Left lung (tissue), 10 donors: Measurements from ENCODE around the gene CALCOCO2. TPM values are rescaled to one million over a fixed set of nuclear protein-coding genes. Genes with fewer than 3 reads are reported as not detected.

Experiments used
- ATAC-seq: fragments of 200-7000 bp; cut with Tn5 transposase; one replicate; pipeline ENCODE4 v1.9.1; 2020; ENCODE audit warnings: moderate library complexity
- DNase-seq, 4 donors: peaks; one replicate each; pipeline ENCODE4 v3.0.0-alpha.2; 2013 to 2020
- H3K27ac ChIP-seq, 2 donors: fragments of 200-600 bp; sonication (generic) in 1 of 2; one replicate each; pipeline versions ENCODE4 v1.5.0 to v1.8.0; 2020 to 2021
- H3K27me3 ChIP-seq, 2 donors: fragments of 200-600 bp; sonication (generic) in 1 of 2; one replicate each; pipeline versions ENCODE4 v1.5.0 to v1.8.0; 2020 to 2021
- H3K36me3 ChIP-seq, 2 donors: fragments of 200-600 bp; sonication (generic) in 1 of 2; one replicate each; pipeline versions ENCODE4 v1.5.0 to v1.8.0; 2020 to 2021
- H3K4me1 ChIP-seq, 2 donors: fragments of 200-600 bp; one replicate each; pipeline ENCODE4 v1.8.0; 2021
- H3K4me3 ChIP-seq, 2 donors: fragments of 200-600 bp; sonication (generic) in 1 of 2; one replicate each; pipeline versions ENCODE4 v1.5.0 to v1.8.0; 2020 to 2021; ENCODE audit warnings: mild to moderate bottlenecking in 1 of 2
- H3K9me3 ChIP-seq, 2 donors: fragments of 200-600 bp; sonication (generic) in 1 of 2; one replicate each; pipeline versions ENCODE4 v1.5.0 to v1.8.0; 2020 to 2021
- intact Hi-C, 2 donors: fragments of 100-400 bp; cut with DNase I; formaldehyde crosslinking; loops; one replicate each; pipeline versions ENCODE4 v1.11.2 to v1.14.2; 2022
- polyA plus RNA-seq, 6 donors: library from polyadenylated mRNA; unstranded; fragments of 120-200 nt; gene quantifications; one replicate each; pipeline ENCODE4 v1.2.1, GENCODE V29; 2013; ENCODE audit not compliant: insufficient read length in 6 of 6
- total RNA-seq, 2 donors: library from RNA; stranded (reverse); fragmentation: NEBNext Ultra II Directional; extraction: Animal tissue kit (Norgen Biotek cat#: 25700); gene quantifications; one replicate each; pipeline ENCODE4 v1.2.1, GENCODE V29; 2021
- TF ChIP-seq, protein P1 (sequence below), 2 donors: fragments of 200-600 bp; sonication (generic) in 1 of 2; IDR thresholded peaks; one replicate each; pipeline versions ENCODE4 v1.5.0 to v1.8.0; 2021; ENCODE audit warnings: antibody characterized with exemption in 2 of 2
- donor health status: DM: no; HTN: yes; CAD: no.
- donor health status: DM: no; HTN: no; CAD: no.

CALCOCO2 gene
- total and polyA plus RNA-seq, 8 donors, result 105 to 132 (median 117) TPM

DNA sequence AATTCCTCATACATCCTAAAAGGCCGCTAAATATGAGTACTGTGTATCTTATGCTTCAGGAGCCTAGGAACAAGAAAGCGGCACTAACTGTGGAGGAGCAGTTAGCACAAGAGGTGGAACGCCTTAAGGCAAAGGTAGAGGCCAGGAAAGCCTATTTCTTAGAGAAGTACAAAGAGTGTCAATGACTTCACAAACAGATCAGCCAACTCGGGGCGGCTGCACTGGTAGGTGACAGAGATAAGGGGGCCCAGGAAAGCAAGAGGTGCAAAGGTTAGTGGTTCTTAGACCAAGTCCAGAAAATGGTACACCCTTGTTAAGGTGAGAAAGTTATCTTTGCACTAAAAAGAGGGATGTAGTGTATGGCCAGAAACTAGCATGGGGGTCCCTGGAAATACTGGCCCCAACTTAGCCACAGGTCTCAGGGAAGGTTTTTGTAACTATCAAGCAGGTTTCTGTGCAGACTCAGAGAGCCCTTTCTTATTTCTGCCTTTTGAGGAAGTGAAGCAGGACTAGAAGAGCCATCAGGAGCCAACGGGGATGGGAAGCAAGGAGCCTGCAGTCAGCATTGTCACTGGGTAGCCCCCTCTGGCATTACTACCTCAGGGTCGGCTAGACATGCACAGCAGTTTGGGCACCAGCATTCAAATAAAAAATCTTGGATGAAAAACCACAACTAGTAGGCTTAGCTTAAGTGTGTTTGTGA lies 24.1 kb downstream of the CALCOCO2 start:
- H3K27ac ChIP-seq, result no peak overlapping the region
- H3K36me3 ChIP-seq, result peaks cover 0 to 98% of the 10 kb centered on the region in 2 donors
- H3K4me1 ChIP-seq, result no peaks in the 10 kb centered on the region
- no peak for ATAC-seq
- TF ChIP-seq, protein P1, sequence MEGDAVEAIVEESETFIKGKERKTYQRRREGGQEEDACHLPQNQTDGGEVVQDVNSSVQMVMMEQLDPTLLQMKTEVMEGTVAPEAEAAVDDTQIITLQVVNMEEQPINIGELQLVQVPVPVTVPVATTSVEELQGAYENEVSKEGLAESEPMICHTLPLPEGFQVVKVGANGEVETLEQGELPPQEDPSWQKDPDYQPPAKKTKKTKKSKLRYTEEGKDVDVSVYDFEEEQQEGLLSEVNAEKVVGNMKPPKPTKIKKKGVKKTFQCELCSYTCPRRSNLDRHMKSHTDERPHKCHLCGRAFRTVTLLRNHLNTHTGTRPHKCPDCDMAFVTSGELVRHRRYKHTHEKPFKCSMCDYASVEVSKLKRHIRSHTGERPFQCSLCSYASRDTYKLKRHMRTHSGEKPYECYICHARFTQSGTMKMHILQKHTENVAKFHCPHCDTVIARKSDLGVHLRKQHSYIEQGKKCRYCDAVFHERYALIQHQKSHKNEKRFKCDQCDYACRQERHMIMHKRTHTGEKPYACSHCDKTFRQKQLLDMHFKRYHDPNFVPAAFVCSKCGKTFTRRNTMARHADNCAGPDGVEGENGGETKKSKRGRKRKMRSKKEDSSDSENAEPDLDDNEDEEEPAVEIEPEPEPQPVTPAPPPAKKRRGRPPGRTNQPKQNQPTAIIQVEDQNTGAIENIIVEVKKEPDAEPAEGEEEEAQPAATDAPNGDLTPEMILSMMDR (IDR thresholded peaks at IDR 0.05), result no peak
- intact Hi-C loops, result no loop called here
- H3K4me3 ChIP-seq, result no peak overlapping the region
- no peaks in the 10 kb centered on the region for H3K27me3 ChIP-seq
- H3K9me3 ChIP-seq, result no peaks in the 10 kb centered on the region
- DNase-seq, result no peak

DNA sequence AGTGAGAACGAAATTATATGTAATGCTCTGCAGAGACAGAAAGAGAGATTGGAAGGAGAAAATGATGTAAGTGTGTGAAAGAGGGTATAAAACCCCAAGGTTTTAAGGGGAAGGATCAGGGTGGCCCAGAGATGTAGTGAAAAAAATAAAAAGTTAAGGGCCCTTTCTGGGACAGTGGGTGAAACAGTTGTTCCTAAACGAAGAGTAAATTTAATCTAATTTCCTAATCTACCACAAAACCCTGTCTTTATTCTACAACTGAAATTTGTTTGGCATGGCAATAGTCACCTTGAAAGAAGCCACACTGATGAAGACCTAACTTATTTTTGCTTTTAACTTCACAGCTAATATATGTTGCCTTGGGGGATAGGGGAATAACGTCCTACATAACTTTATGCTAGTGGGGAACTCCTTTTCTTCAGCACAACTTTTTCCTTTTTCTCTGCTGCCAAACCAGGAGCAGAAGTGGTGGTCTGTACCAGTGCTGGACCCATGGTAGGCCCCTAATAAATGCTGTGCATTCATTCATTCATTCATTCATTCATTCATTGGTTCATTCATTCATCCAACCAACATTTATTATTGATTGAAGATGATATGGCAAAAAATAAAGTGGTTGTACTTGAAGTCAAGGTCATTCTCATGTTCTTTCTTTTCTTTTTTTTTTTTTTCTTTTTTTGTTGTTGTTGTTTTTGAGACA lies 25.4 kb downstream of the CALCOCO2 start:
- no peak for DNase-seq
- Histone ChIP-seq H3K4me1 (no peaks in the 10 kb centered on the region), H3K4me3 (no peak overlapping the region), H3K27ac (no peak overlapping the region), H3K9me3 (no peaks in the 10 kb centered on the region), H3K27me3 (no peaks in the 10 kb centered on the region), H3K36me3 (peaks cover 0 to 98% of the 10 kb centered on the region in 2 donors)
- no peak for ATAC-seq
- TF ChIP-seq, protein P1 (IDR thresholded peaks at IDR 0.05), result no peak
- intact Hi-C loops, result no loop called here

DNA sequence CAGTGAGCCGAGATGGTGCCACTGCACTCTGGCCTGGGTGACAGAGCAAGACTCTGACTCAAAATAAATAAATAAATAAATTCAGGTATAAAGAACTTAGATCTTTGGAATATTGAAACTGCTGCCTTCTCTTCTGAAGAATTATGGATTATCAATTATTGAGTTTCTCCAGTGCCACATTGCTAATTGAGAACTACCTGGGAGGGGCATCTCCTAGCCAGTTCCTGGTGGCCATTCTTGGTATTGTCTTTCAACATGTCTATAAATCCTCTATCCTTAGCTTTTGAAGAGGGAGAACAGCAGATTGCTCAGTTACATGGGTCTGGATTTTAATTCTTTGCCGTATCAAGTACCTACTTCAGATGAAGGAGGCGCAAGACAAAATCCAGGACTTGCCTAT lies 29.2 kb downstream of the CALCOCO2 start:
- intact Hi-C loops, result no loop called here
- DNase-seq (no peak), ATAC-seq (no peak)
- Histone ChIP-seq H3K36me3 (peaks cover 0 to 100% of the 10 kb centered on the region in 2 donors), H3K27ac (no peak overlapping the region), H3K9me3 (no peaks in the 10 kb centered on the region), H3K27me3 (no peaks in the 10 kb centered on the region), H3K4me1 (no peaks in the 10 kb centered on the region), H3K4me3 (no peak overlapping the region)
- TF ChIP-seq, protein P1 (IDR thresholded peaks at IDR 0.05), result no peak

DNA sequence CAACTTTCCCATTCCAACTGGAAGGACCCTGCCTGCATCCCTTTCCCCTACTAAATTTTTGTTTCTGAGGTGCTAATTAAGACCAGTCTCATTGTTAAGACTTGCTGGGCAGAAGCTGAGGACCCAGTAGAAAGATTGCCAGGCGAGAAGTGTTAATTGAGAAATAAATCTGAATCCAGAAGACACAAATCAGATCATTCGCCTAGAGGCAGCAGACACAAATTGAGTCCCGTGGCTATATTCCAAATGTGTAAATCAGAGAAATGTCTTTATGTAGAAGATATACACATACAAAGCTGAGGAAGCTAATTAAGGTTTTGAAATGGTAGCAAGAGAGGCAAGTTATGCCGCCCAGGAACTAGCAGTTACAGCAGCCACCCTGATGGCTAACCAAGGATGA lies 29.6 kb downstream of the CALCOCO2 start:
- DNase-seq, result no peak
- H3K4me3 ChIP-seq, result no peak overlapping the region
- intact Hi-C loops, result no loop called here
- H3K27ac ChIP-seq, result no peak overlapping the region
- H3K4me1 ChIP-seq, result no peaks in the 10 kb centered on the region
- no peaks in the 10 kb centered on the region for H3K27me3 ChIP-seq
- TF ChIP-seq, protein P1 (IDR thresholded peaks at IDR 0.05), result no peak
- peaks cover 0 to 100% of the 10 kb centered on the region in 2 donors for H3K36me3 ChIP-seq
- no peak for ATAC-seq
- no peaks in the 10 kb centered on the region for H3K9me3 ChIP-seq

DNA sequence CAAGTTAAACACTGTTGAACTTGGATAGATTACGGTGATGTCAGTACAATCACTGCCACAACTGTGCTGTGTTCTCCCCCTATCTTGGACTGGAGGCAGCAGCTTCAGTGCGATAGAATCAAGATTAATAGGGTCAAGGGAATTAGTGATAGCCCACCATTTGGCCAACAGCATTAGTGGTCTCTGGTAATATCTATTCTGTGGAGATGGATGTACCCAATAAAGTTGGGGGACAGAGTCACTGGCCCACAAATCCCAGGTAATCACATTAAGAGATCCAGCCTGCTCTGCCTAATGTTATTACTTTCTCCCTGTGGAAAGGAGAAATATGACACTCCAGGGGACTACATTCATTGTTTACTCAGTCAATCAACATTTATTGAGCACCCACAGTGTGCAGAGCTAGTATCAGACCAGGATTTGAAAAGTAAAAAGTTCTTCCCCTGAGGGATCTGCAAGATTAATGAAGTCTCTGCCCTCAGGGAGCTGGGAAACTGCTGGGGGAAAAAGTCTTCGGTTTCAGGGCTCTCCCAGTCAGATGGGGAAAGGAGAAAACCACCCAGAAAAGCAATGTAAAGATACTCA lies 38.2 kb downstream of the CALCOCO2 start:
- DNase-seq (no peak), ATAC-seq (no peak)
- TF ChIP-seq, protein P1 (IDR thresholded peaks at IDR 0.05), result no peak
- Histone ChIP-seq H3K4me3 (no peak overlapping the region), H3K36me3 (peaks cover 0 to 23% of the 10 kb centered on the region in 2 donors), H3K4me1 (peaks cover 4 to 24% of the 10 kb centered on the region in 2 donors), H3K27me3 (no peaks in the 10 kb centered on the region), H3K27ac (no peak overlapping the region), H3K9me3 (no peaks in the 10 kb centered on the region)
- intact Hi-C loops, result no loop called here
